DOHH2 (cell line): ENCODE measurements around the gene NFIX.

Experiments used
- EZH2phosphoT487 ChIP-seq: fragments of 200-600 bp; sonication (generic); IDR thresholded peaks from 2 replicates; pipeline ENCODE4 v1.6.1; 2017; ENCODE audit warnings: borderline replicate concordance, mild to moderate bottlenecking, antibody characterized with exemption, low read length, moderate library complexity, mixed read lengths
- TF ChIP-seq, protein P1 (sequence below): fragments of 200-600 bp; sonication (generic); IDR thresholded peaks from one replicate; pipeline ENCODE4 v1.5.1; 2014; ENCODE audit warnings: antibody characterized with exemption, mild to moderate bottlenecking, low read depth, low read length; ENCODE audit not compliant: poor library complexity, severe bottlenecking

- no peak for TF ChIP-seq EZH2phosphoT487
- TF ChIP-seq, protein P1, sequence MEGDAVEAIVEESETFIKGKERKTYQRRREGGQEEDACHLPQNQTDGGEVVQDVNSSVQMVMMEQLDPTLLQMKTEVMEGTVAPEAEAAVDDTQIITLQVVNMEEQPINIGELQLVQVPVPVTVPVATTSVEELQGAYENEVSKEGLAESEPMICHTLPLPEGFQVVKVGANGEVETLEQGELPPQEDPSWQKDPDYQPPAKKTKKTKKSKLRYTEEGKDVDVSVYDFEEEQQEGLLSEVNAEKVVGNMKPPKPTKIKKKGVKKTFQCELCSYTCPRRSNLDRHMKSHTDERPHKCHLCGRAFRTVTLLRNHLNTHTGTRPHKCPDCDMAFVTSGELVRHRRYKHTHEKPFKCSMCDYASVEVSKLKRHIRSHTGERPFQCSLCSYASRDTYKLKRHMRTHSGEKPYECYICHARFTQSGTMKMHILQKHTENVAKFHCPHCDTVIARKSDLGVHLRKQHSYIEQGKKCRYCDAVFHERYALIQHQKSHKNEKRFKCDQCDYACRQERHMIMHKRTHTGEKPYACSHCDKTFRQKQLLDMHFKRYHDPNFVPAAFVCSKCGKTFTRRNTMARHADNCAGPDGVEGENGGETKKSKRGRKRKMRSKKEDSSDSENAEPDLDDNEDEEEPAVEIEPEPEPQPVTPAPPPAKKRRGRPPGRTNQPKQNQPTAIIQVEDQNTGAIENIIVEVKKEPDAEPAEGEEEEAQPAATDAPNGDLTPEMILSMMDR = no peak
Observed at GRCh38 chr19:13134626-13135025, 139.4 kb downstream of the NFIX start.
